DND-41 (cell line): ENCODE results near the gene SMAD1.

Source experiments
- CTCF ChIP-seq: IDR thresholded peaks from 2 replicates; pipeline ENCODE4 v1.5.1; 2012; ENCODE audit warnings: borderline replicate concordance, low read length, moderate library complexity, mild to moderate bottlenecking; ENCODE audit not compliant: poor library complexity, severe bottlenecking; ENCODE audit errors: extremely low read depth
- EZH2 ChIP-seq: IDR thresholded peaks from 3 replicates; pipeline ENCODE4 v1.6.1; 2012; ENCODE audit warnings: borderline replicate concordance, low read depth, mild to moderate bottlenecking, moderate library complexity, low read length, inconsistent platforms; ENCODE audit not compliant: severe bottlenecking

- TF ChIP-seq CTCF = no peak
- no peak for TF ChIP-seq EZH2
Observed at GRCh38 chr4:145589916-145590702, 108.5 kb downstream of the SMAD1 start.
